T-helper 9 cell (primary cell): ENCODE measurements around the gene PIPOX.

Source experiments
- DNase-seq: peaks from one replicate; pipeline ENCODE4 v3.0.0-alpha.2; 2020
- total RNA-seq, 2 donors: gene quantifications; one replicate each; lab custom pipeline; 2026; lab: John Stamatoyannopoulos, UW

PIPOX gene, protein sequence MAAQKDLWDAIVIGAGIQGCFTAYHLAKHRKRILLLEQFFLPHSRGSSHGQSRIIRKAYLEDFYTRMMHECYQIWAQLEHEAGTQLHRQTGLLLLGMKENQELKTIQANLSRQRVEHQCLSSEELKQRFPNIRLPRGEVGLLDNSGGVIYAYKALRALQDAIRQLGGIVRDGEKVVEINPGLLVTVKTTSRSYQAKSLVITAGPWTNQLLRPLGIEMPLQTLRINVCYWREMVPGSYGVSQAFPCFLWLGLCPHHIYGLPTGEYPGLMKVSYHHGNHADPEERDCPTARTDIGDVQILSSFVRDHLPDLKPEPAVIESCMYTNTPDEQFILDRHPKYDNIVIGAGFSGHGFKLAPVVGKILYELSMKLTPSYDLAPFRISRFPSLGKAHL
- 1.9 to 2.6 reads per million in 2 donors for total RNA-seq

DNA sequence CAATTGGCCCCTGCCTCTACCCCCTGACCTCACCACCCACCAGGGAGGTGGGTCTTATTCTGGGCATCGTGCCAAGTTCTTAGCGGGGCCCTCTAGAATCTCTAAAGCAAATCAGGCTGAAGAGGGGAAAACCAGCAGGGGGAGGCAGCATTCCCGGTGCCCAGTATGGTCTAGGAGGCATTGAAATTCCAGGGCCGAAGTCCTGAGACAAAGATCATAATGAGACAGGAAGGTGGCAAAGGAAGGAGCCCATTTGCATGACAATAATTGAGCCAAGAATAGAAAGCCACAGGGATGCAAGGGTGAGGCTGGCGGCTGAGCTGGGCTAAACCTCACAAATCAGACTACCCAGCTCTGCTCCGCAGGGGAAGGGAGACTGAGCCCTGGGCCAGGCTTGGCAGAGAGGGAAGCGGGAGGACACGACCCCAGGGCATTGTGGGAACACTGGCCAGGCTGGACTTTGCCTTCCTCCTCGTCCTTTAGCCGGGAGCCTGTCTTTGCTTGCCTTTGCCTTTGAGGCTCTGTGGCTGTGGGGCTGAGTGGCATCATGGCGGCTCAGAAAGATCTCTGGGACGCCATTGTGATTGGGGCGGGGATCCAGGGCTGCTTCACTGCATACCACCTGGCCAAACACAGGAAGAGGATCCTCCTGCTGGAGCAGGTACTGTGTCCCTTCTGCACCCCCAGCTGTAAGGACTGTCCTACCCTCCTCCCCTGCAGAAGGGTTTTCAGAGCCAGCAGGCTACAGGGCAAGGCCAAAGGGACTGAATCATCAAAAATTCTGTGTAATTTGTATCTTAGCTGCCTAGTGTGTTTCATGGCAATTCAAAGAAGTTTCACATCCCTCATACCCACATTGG lies at the start of gene PIPOX:
PIPOX (plus strand) TSS at position 463 of the 860 bp plus-strand sequence; CDS start at position 548, 85 bp downstream.
- no peak for DNase-seq

GRCh38 chr17:28993645-28994426 lies 49.1 kb upstream of the PIPOX start:
- no peak for DNase-seq

GRCh38 chr17:28996554-28997096 lies 46.3 kb upstream of the PIPOX start:
- DNase-seq, result no peak

- DNase-seq, result no peak
Observed at GRCh38 chr17:28997806-28998205, 45.1 kb upstream of the PIPOX start.

GRCh38 chr17:28999206-28999605 lies 43.7 kb upstream of the PIPOX start:
- no peak for DNase-seq

- DNase-seq, result no peak
Observed at GRCh38 chr17:29000973-29001372, 42.0 kb upstream of the PIPOX start.

- DNase-seq, result no peak
Observed at GRCh38 chr17:29002811-29003210, 40.1 kb upstream of the PIPOX start.

- no peak for DNase-seq
Observed at GRCh38 chr17:29003289-29003688, 39.7 kb upstream of the PIPOX start.

DNA sequence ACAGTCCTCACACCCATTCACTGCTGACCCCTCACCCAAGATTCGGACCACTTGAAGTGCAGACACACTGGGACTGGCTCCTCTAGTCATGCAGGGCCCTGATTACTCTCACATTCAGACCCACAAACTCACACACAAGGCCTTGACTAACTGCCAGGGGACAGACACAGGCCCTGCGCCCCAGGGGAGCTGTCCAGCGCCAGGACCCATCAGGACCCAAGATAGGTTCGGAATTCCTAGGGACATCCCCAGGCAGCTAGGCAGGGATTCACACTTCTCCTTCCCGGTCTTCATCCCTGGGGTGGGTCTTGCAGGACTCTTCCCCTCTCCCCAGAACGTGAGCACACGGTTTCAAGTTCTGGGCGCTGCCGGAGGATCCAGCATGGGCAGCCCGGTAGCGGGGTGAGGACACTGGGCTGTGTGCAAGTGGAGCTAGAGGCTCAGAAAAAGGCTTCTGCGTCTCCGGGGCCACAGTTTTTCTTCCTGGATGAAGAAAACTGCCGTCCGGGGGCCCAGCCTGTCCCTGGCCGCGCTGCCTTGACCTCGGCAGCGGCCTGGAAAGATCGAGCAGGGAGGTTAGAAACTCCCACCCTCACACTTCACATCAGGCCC lies 38.8 kb upstream of the PIPOX start:
- DNase-seq, result no peak

DNA sequence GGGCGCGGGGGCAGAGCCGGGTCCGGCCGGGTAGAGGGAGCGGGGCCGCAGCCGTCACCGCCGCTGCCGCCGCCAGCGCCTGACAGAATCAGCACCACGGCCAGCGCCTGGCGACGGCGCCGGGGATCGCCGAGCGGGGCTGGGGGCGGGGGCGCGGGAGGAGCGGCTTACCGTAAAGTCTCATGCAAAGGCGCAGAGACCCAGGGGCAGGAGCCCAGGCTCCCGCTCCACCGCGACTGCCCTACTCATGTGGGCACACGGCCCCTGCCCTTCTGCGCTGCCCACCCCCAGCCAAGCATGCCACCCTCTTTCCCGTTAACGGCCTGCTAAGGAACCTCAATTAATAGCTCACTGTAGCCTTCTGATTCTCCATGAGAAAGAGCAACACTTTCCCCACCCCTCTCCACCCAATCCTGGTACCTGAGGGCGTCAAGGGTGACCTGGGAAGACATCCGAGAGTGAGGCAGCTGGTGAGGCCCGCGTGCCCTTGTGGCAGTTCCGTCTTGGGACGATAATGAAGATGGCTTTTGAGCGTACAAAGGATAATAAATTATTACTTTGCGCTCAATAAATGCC lies 36.9 kb upstream of the PIPOX start, which contains the start of gene SEZ6:
SEZ6 (minus strand) TSS at position 98 of the 576 bp plus-strand sequence. CDS start 164 bp downstream, outside the sequence.
- peak; percentile 46 for DNase-seq

- DNase-seq, result no peak
Observed at GRCh38 chr17:29007456-29007855, 35.5 kb upstream of the PIPOX start.

DNA sequence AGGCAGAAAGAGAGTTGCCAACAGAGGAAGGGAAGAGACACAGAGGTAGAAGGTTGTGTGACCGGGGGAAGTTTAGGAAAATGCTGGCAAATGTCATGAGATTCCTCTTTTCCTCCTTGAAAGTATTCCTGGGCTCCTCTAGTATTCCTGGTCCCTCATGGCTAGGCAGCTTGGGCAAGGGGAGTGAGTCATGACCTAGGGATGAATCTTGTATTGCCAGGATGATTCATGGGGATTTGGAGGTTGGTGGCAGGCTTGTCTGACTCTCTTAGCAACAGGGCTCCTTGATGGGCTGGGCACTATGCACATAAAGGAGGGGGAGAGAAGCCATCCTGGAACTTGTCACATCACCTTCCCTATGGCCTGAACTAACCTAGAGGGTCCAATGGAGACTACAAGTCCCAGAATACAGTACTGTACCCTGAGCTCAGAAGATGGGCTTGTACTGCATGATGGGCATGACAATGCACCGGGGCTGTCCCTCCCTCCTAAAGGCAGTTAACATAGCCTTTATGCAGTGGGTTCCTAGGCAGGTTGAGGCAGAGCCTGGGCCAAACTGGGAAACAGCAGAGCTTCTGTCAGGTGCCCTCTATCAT lies 35.0 kb upstream of the PIPOX start:
- DNase-seq, result no peak

GRCh38 chr17:29008591-29008990 lies 34.4 kb upstream of the PIPOX start:
- DNase-seq, result no peak

GRCh38 chr17:29010129-29010528 lies 32.8 kb upstream of the PIPOX start:
- DNase-seq, result no peak

DNA sequence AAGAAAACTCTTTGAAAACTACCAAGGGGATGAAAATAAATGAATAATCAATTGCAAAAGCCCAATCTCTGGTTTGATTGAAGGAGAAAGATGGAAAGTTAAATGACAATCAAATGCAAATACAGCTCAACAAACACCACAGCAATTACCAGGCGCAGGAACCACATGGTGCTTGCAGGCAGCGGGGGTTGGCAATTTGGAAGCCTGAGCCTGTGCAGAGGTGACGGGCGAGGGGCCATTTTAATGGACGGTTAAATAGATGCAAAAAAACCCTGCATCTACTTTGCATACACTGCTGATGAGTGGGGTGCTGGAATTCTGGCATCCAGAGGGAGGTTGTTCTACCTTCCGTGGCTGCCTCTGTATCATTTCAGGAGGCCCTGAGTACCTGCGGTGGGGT lies 32.4 kb upstream of the PIPOX start:
- no peak for DNase-seq

DNA sequence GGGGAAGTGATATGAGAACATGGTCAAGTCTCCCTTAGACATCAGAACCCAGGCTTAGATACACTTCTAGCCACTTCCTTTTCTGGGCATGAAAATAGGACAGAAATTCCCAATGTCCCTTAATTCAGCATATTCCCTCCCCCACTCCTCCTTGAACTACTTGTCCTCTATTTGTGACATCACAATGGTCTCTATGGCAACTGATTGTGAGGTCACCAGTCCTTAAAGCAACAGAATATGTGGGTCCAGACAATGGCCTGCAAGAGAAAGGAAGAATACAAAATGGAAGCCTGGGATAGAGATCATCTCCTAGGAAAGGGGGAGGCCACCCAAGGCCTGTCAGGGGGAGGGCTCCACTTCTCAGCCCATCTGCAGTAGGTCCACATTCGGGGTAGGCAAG lies 30.4 kb upstream of the PIPOX start:
- DNase-seq, result no peak

GRCh38 chr17:29014716-29015115 lies 28.2 kb upstream of the PIPOX start:
- no peak for DNase-seq

GRCh38 chr17:29016345-29017210 lies 26.4 kb upstream of the PIPOX start:
- no peak for DNase-seq

- no peak for DNase-seq
Observed at GRCh38 chr17:29018788-29019474, 24.0 kb upstream of the PIPOX start.
